A549 (cell line): ENCODE measurements around the gene C1QTNF1. TPM values are rescaled to one million over a fixed set of nuclear protein-coding genes. Genes with fewer than 3 reads are reported as not detected.
A peak's percentile ranks its signal among the peaks of the same experiment; 100 is the strongest.

ENCODE experiments used
- ATAC-seq, 2 experiments: fragments of 200-7000 bp in 1 of 2; fragments of >200 bp in 1 of 2; cut with Nextera tagmentation in 1 of 2; cut with Tn5 transposase in 1 of 2; 3 replicates each; pipeline versions ENCODE4 v1.8.0 to v1.9.1; 2018 to 2020; ENCODE audit warnings: mild to moderate bottlenecking in 1 of 2, moderate library complexity in 1 of 2
- CTCF ChIA-PET: fragments of 300-600 bp; sonication (Branson Sonifier 250); formaldehyde crosslinking; extraction: SDS; loops from one replicate; lab custom pipeline; 2021; ENCODE audit warnings: antibody characterized with exemption, inconsistent platforms; lab: Yijun Ruan, JAX
- POLR2A ChIA-PET: fragments of 350-600 bp; formaldehyde crosslinking; extraction: SDS; loops from one replicate; lab custom pipeline; 2021; ENCODE audit warnings: antibody characterized with exemption, inconsistent platforms; lab: Yijun Ruan, JAX
- DNase-seq, 2 experiments: peaks; one replicate each; pipeline versions ENCODE4 v3.0.0 to v3.0.0-alpha.2; 2011 to 2016; ENCODE audit warnings: low read depth in 1 of 2, low spot score in 1 of 2
- FAIRE-seq: peaks from 2 replicates; lab custom pipeline; 2011; peaks lifted over from hg19 to GRCh38; lab: Jason Lieb, UNC
- H3K27ac ChIP-seq, 2 experiments: fragments of >200 bp; sonication (Bioruptor Twin); formaldehyde crosslinking; 3 replicates each; pipeline ENCODE4 v1.5.1; 2016 to 2017
- H3K4me1 ChIP-seq: fragments of >200 bp; sonication (Bioruptor Twin); formaldehyde crosslinking; 3 replicates; pipeline ENCODE4 v1.6.1; 2016
- H3K4me2 ChIP-seq: fragments of >200 bp; sonication (Bioruptor Twin); formaldehyde crosslinking; 3 replicates; pipeline ENCODE4 v1.6.1; 2016
- H3K4me3 ChIP-seq: fragments of >200 bp; sonication (Bioruptor Twin); formaldehyde crosslinking; 3 replicates; pipeline ENCODE4 v1.5.1; 2016
- H3K9me3 ChIP-seq: fragments of >200 bp; sonication (Bioruptor Twin); formaldehyde crosslinking; 3 replicates; pipeline ENCODE4 v1.6.1; 2016
- CBX2 ChIP-seq: fragments of 200-600 bp; sonication (generic); IDR thresholded peaks from 2 replicates; pipeline ENCODE4 v1.6.1; 2016; ENCODE audit warnings: low read depth, mild to moderate bottlenecking, borderline replicate concordance
- CBX8 ChIP-seq: fragments of 200-600 bp; sonication (generic); IDR thresholded peaks from 2 replicates; pipeline ENCODE4 v1.6.1; 2016
- CEBPB ChIP-seq, 2 experiments: fragments of >200 bp in 1 of 2; sonication (Bioruptor Twin) in 1 of 2; formaldehyde crosslinking in 1 of 2; IDR thresholded peaks; 2 replicates each; pipeline ENCODE4 v1.6.1; 2012 to 2016
- CHD2 ChIP-seq: fragments of 150-350 bp; IDR thresholded peaks from 2 replicates; pipeline ENCODE4 v1.6.1; 2014; ENCODE audit warnings: low read length; ENCODE audit not compliant: partially characterized antibody
- CHD4 ChIP-seq: fragments of 200-600 bp; sonication (generic); IDR thresholded peaks from 2 replicates; pipeline ENCODE4 v1.6.1; 2016; ENCODE audit warnings: antibody characterized with exemption, mild to moderate bottlenecking, borderline replicate concordance
- EP300 ChIP-seq, 2 experiments: fragments of >200 bp; sonication (Bioruptor Twin); formaldehyde crosslinking; IDR thresholded peaks; 2 replicates in 1 of 2; 3 replicates in 1 of 2; pipeline ENCODE4 v1.6.1; 2016 to 2017
- GATA3 ChIP-seq: IDR thresholded peaks from 2 replicates; pipeline ENCODE4 v1.6.1; 2012; ENCODE audit warnings: borderline replicate concordance
- HOXA7 ChIP-seq: fragments of 250-450 bp; sonication (Bioruptor Pico); IDR thresholded peaks from 2 replicates; pipeline ENCODE4 v1.5.0; 2020; ENCODE audit warnings: mild to moderate bottlenecking, moderate library complexity
- KDM5A ChIP-seq: fragments of 200-600 bp; sonication (generic); IDR thresholded peaks from 2 replicates; pipeline ENCODE4 v1.6.1; 2016; ENCODE audit warnings: antibody characterized with exemption, mild to moderate bottlenecking
- NPAS2 ChIP-seq: fragments of 250-450 bp; sonication (Bioruptor Pico); IDR thresholded peaks from 2 replicates; pipeline ENCODE4 v1.8.0; 2022; ENCODE audit warnings: mild to moderate bottlenecking, moderate library complexity, borderline replicate concordance
- NR3C1 ChIP-seq: fragments of >200 bp; sonication (Bioruptor Twin); formaldehyde crosslinking; IDR thresholded peaks from 3 replicates; pipeline ENCODE4 v1.6.1; 2017
- SMC3 ChIP-seq: fragments of >200 bp; sonication (Bioruptor Twin); formaldehyde crosslinking; IDR thresholded peaks from 3 replicates; pipeline ENCODE4 v1.6.1; 2018; ENCODE audit warnings: inconsistent platforms
- SREBF2 ChIP-seq: fragments of 450-650 bp; IDR thresholded peaks from 2 replicates; pipeline ENCODE4 v1.6.1; 2014; ENCODE audit warnings: mild to moderate bottlenecking, moderate library complexity
- ZNF302 ChIP-seq: fragments of 250-450 bp; sonication (Bioruptor Pico); IDR thresholded peaks from 2 replicates; pipeline ENCODE4 v1.9.0; 2021; ENCODE audit warnings: inconsistent platforms, mild to moderate bottlenecking, moderate library complexity
- ZSCAN20 ChIP-seq: fragments of 250-450 bp; sonication (Bioruptor Pico); IDR thresholded peaks from 2 replicates; pipeline ENCODE4 v1.8.0; 2022; ENCODE audit warnings: mild to moderate bottlenecking, moderate library complexity
- WGBS: methylation state at CpG from one replicate; pipeline ENCODE4 v1.1.6; 2017; ENCODE audit errors: missing lambda C conversion rate; 5-methylcytosine and 5-hydroxymethylcytosine counted together
- polyA plus RNA-seq, 4 experiments: library from polyadenylated mRNA; depleted of rRNA in 3 of 4; stranded (reverse); fragments of >200 nt; fragmentation: RNase III in 1 of 4; extraction: RNeasy Plus Mini Kit Qiagen cat#74134 plus additional on column Dnase treatment in 1 of 4; gene quantifications; 2 replicates in 3 of 4; 3 replicates in 1 of 4; pipeline ENCODE4 v1.2.3, GENCODE V29; 2011 to 2017
- TF ChIP-seq, protein P1 (sequence below): fragments of >200 bp; sonication (Bioruptor Twin); formaldehyde crosslinking; IDR thresholded peaks from 2 replicates; pipeline ENCODE4 v1.6.1; 2016
- TF ChIP-seq, protein P2 (sequence below): IDR thresholded peaks from 2 replicates; pipeline ENCODE4 v1.6.1; 2012; ENCODE audit warnings: low read depth, borderline replicate concordance
- TF ChIP-seq, protein P3 (sequence below): fragments of 250-450 bp; sonication (Bioruptor Pico); IDR thresholded peaks from 2 replicates; pipeline ENCODE4 v1.5.0; 2021; ENCODE audit warnings: mild to moderate bottlenecking, moderate library complexity, borderline replicate concordance
- TF ChIP-seq, protein P4 (sequence below): fragments of 200-600 bp; sonication (generic); IDR thresholded peaks from 2 replicates; pipeline ENCODE4 v1.6.1; 2016; ENCODE audit warnings: antibody characterized with exemption, mild to moderate bottlenecking, moderate library complexity
- TF ChIP-seq, protein P5 (sequence below): IDR thresholded peaks from 2 replicates; pipeline ENCODE4 v1.6.1; 2012
- TF ChIP-seq, protein P6 (sequence below): fragments of 250-450 bp; sonication (Bioruptor Pico); IDR thresholded peaks from 2 replicates; pipeline ENCODE4 v1.5.0; 2020; ENCODE audit warnings: low read depth, mild to moderate bottlenecking, moderate library complexity

C1QTNF1 gene
- polyA plus RNA-seq, 2 of the 4 experiments (the other 2 are of a cell fraction), result 10.2 to 26.1 TPM

DNA sequence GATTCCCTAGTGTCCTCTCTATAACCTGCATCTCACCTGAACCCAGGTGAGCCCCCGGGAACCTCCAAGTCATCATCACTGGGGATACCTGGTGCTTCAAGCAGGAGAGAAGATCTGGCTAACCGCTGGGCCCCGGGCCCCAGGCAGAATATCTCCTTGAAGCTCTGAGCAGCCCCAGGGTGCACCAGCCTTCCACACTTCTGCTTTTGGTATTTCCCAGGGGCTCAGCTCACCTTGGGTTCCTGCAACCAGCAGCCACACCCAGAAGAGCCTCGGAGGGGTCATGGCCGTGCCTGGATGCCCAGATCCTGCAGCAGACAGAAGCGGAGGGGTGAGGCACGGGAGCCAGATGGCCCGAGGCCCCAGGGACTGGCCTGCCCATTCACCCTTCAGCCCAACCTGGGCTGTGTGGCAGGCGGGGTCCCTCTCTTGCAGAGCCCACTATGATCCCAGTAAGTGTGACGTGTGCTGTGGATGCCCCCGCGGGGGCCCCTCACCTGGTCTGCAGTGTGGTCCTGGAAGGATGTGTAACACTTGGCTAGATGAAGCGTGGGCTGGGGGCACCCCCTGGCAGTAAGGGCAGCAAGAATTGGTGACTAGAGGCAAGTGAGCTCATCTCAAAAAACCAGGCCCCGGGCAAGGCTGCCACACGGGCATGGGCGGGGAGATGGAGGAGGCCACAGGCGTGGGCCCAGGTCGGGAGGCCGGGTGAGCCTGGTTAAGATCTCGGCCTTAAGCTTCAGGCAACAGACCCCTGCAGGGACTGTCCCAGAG, 46.9 kb upstream of the C1QTNF1 start:
- no peak overlapping the region for H3K4me2 ChIP-seq
- no peak overlapping the region for H3K4me3 ChIP-seq
- TF ChIP-seq, protein P1, sequence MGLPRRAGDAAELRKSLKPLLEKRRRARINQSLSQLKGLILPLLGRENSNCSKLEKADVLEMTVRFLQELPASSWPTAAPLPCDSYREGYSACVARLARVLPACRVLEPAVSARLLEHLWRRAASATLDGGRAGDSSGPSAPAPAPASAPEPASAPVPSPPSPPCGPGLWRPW, result no peak
- TF ChIP-seq KDM5A (no peak), SMC3 (no peak), CEBPB (IDR thresholded peaks at IDR 0.05) (no peak), CBX8 (no peak), CBX2 (no peak), ZNF302 (CRISPR knock-in tag) (no peak), NPAS2 (CRISPR knock-in tag) (no peak), ZSCAN20 (CRISPR knock-in tag) (no peak)
- TF ChIP-seq, protein P2, sequence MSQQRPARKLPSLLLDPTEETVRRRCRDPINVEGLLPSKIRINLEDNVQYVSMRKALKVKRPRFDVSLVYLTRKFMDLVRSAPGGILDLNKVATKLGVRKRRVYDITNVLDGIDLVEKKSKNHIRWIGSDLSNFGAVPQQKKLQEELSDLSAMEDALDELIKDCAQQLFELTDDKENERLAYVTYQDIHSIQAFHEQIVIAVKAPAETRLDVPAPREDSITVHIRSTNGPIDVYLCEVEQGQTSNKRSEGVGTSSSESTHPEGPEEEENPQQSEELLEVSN, result no peak
- POLR2A ChIA-PET, result interaction anchor here (1.5 kb wide), 1 partner anchor 10 kb away, joined by 3 read pairs; no protein-coding TSS in a partner anchor
- CTCF ChIA-PET, result interaction anchor here (0.7 to 10.5 kb wide), 11 partner anchors 10 to 148 kb away, joined by 3 to 169 read pairs (median 4); no protein-coding TSS in a partner anchor
- WGBS, result 80% methylated on average over 14 of the region's 20 CpGs
- FAIRE-seq, result no peak
- H3K9me3 ChIP-seq, result no peaks in the 10 kb centered on the region
- peaks cover 21% of the 10 kb centered on the region; the same call in 2 of the 3 replicates for H3K4me1 ChIP-seq
- H3K27ac ChIP-seq, result peak overlapping the region in 1 of 2 experiments; percentile 20; a peak in 1 of 6 replicates
- no peak for DNase-seq
- ATAC-seq, result no peak

DNA sequence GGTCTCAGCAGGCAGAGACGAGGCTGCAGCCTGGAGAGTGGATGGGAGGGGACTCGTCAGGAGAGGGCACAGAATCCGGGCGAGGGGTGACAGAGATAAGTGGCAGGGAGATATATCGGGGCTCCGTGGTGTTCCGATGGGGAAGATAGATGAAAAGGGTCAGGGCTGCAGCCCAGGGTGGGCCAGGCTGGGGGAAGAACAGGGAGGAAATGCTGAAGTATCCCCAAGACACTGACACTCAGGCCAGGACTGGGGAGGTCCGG, 46.4 kb upstream of the C1QTNF1 start:
- ATAC-seq, result no peak
- peaks cover 21% of the 10 kb centered on the region; the same call in 2 of the 3 replicates for H3K4me1 ChIP-seq
- H3K9me3 ChIP-seq, result no peaks in the 10 kb centered on the region
- no peak for TF ChIP-seq EP300 (IDR thresholded peaks at IDR 0.05)
- TF ChIP-seq SMC3, result no peak
- no peak for TF ChIP-seq NR3C1
- TF ChIP-seq GATA3, result no peak
- TF ChIP-seq, protein P3, sequence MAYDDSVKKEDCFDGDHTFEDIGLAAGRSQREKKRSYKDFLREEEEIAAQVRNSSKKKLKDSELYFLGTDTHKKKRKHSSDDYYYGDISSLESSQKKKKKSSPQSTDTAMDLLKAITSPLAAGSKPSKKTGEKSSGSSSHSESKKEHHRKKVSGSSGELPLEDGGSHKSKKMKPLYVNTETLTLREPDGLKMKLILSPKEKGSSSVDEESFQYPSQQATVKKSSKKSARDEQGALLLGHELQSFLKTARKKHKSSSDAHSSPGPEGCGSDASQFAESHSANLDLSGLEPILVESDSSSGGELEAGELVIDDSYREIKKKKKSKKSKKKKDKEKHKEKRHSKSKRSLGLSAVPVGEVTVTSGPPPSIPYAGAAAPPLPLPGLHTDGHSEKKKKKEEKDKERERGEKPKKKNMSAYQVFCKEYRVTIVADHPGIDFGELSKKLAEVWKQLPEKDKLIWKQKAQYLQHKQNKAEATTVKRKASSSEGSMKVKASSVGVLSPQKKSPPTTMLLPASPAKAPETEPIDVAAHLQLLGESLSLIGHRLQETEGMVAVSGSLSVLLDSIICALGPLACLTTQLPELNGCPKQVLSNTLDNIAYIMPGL (CRISPR knock-in tag), result no peak
- TF ChIP-seq CHD2, result no peak
- no peak for TF ChIP-seq HOXA7 (CRISPR knock-in tag)
- no peak for TF ChIP-seq SREBF2
- TF ChIP-seq, protein P4, sequence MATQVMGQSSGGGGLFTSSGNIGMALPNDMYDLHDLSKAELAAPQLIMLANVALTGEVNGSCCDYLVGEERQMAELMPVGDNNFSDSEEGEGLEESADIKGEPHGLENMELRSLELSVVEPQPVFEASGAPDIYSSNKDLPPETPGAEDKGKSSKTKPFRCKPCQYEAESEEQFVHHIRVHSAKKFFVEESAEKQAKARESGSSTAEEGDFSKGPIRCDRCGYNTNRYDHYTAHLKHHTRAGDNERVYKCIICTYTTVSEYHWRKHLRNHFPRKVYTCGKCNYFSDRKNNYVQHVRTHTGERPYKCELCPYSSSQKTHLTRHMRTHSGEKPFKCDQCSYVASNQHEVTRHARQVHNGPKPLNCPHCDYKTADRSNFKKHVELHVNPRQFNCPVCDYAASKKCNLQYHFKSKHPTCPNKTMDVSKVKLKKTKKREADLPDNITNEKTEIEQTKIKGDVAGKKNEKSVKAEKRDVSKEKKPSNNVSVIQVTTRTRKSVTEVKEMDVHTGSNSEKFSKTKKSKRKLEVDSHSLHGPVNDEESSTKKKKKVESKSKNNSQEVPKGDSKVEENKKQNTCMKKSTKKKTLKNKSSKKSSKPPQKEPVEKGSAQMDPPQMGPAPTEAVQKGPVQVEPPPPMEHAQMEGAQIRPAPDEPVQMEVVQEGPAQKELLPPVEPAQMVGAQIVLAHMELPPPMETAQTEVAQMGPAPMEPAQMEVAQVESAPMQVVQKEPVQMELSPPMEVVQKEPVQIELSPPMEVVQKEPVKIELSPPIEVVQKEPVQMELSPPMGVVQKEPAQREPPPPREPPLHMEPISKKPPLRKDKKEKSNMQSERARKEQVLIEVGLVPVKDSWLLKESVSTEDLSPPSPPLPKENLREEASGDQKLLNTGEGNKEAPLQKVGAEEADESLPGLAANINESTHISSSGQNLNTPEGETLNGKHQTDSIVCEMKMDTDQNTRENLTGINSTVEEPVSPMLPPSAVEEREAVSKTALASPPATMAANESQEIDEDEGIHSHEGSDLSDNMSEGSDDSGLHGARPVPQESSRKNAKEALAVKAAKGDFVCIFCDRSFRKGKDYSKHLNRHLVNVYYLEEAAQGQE, result no peak
- TF ChIP-seq KDM5A, result no peak
- TF ChIP-seq, protein P5, sequence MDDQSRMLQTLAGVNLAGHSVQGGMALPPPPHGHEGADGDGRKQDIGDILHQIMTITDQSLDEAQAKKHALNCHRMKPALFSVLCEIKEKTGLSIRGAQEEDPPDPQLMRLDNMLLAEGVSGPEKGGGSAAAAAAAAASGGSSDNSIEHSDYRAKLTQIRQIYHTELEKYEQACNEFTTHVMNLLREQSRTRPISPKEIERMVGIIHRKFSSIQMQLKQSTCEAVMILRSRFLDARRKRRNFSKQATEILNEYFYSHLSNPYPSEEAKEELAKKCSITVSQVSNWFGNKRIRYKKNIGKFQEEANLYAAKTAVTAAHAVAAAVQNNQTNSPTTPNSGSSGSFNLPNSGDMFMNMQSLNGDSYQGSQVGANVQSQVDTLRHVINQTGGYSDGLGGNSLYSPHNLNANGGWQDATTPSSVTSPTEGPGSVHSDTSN, result no peak
- TF ChIP-seq, protein P6, sequence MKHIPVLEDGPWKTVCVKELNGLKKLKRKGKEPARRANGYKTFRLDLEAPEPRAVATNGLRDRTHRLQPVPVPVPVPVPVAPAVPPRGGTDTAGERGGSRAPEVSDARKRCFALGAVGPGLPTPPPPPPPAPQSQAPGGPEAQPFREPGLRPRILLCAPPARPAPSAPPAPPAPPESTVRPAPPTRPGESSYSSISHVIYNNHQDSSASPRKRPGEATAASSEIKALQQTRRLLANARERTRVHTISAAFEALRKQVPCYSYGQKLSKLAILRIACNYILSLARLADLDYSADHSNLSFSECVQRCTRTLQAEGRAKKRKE, result no peak
- TF ChIP-seq CHD4, result no peak
- TF ChIP-seq ZSCAN20 (CRISPR knock-in tag), result no peak
- TF ChIP-seq, all 56 proteins: peak for 0
- Histone ChIP-seq H3K4me3 (no peak overlapping the region), H3K27ac (peak overlapping the region in 1 of 2 experiments; percentile 20; a peak in 1 of 6 replicates), H3K4me2 (no peak overlapping the region)
- ChIA-PET CTCF (interaction anchor here (0.8 to 10.5 kb wide), 5 partner anchors 9 to 149 kb away, joined by 3 to 169 read pairs (median 5); no protein-coding TSS in a partner anchor), POLR2A (interaction anchor here (1.5 kb wide), 1 partner anchor 9 kb away, joined by 3 read pairs; no protein-coding TSS in a partner anchor)
- DNase-seq, result no peak
- WGBS, result 91% methylated on average over 8 of the region's 8 CpGs
- no peak for FAIRE-seq
